Retinal pigment epithelial cell (primary cell): ENCODE results near the gene TMEM232.

Source experiments
- DNase-seq: peaks from one replicate; pipeline ENCODE4 v3.0.0-alpha.2; 2010; ENCODE audit warnings: low read depth
- H3K4me3 ChIP-seq: 2 replicates; pipeline ENCODE4 v1.5.1; 2011; ENCODE audit warnings: mild to moderate bottlenecking, low read length, control low read depth, moderate library complexity
- CTCF ChIP-seq: conservative IDR thresholded peaks from 2 replicates; pipeline ENCODE4 v1.5.1; 2011; ENCODE audit warnings: low read depth, low read length, control low read depth, inconsistent platforms

The TMEM232 gene

DNA sequence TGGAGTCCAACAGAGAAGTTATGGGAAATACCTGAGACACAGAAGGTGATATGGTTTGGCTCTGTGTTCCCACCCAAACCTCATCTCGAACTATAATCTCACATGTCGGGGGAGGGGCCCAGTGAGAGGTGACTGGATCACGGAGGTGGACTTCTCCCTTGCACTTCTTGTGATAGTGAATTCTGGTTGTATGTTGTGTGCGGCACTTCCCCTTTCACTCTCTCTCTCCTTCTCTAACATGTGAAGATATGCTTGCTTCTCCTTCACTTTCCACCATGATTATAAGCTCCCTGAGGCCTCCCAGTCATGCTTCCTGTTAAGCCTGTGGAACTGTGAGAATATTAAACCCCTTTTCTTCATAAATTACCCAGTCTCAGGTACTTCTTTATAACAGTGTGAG, 96.1 kb downstream of the TMEM232 start:
- H3K4me3 ChIP-seq: no peak overlapping the region
- TF ChIP-seq CTCF: no peak
- no peak for DNase-seq

DNA sequence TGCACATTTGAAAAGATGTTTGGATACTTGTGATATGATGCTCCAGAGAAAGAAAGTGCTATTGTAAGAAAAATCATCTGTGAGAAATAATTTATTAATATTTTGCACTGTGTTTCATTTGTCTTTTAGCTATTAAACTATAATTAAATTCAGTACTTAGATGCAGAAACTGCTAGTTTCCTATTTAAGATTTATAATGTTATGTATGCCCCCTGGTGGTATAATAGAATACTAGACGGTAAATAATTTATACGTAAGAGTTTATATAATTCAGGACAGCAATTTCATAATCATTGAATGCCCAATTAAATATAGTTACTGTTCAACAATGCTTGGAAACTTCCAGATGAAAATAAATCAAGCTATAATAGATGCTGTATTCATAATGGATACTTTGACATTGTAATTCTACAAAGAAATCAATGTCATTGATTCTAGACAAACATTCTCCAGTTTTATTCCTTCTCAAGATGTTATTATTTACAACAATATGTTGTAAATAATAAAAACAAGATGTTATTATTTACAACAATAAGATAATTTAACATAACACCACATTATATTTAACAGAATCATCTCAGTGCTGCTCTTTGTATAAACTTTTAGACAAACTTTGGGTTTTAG, 101.0 kb downstream of the TMEM232 start:
- DNase-seq: peak; percentile 4
- peak; percentile 15 for TF ChIP-seq CTCF
- H3K4me3 ChIP-seq: no peak overlapping the region

DNA sequence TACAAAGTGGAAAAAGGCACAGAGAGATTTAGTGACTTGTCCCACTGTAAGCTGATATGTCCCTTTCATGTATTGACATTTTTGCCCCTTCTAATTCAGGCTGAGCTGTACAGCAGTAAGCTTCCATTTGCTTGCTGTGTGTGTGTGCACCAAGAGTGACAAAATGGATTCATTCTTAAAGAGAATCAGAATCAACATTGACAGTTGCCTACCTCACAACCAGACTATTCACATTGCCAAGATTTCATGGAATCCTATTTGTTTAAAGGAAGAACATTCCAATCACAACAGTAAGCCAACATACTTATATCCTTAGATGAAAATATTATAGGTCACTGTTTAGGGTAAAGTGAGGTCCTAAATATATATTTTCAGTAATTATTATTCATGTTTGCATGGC, 102.6 kb downstream of the TMEM232 start:
- no peak overlapping the region for H3K4me3 ChIP-seq
- no peak for TF ChIP-seq CTCF
- peak; percentile 17 for DNase-seq

DNA sequence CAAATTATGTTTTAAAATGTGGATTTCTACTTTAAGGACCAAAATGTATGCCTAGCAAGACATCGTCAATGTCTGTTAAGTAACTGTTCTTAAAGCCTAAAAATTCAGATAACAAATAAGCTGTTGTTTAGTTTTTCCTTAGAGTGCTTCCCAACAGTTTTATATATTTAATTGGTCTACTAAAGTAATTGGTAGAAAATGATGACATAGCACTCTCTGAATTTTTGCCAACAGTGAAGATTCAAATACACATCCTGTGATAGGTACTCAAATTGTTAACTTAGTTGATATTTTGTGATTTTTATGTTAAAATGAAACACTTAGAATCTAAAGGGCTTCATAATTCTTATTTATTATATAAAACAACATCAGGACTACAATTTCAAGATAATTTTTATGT, 107.5 kb downstream of the TMEM232 start:
- TF ChIP-seq CTCF: no peak
- H3K4me3 ChIP-seq: no peak overlapping the region
- no peak for DNase-seq

GRCh38 chr5:110616009-110616408, 110.5 kb downstream of the TMEM232 start:
- H3K4me3 ChIP-seq: no peak overlapping the region
- DNase-seq: no peak
- TF ChIP-seq CTCF: no peak

DNA sequence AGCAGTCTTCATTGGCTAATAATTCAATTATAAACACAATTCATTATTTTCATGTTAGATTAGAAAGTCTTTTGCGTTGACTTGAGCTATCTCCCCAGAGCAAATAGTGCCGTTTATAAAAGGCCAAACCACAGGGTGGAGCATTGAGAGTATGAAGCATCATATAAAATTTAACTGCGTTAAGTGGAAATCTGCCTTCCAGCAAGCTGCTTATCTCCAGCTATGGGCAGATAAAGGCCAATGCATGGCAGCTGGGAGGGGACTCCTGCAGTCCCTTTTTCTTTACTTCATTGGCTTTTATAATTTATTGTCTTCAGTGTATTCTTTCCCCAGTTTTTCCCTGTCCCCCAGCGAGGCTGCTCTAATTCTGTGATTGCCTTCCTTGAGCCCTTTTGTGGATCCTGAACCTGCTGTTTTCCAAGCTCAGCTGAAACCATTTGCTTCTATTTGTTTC, 113.7 kb downstream of the TMEM232 start:
- H3K4me3 ChIP-seq: no peak overlapping the region
- TF ChIP-seq CTCF: no peak
- no peak for DNase-seq

DNA sequence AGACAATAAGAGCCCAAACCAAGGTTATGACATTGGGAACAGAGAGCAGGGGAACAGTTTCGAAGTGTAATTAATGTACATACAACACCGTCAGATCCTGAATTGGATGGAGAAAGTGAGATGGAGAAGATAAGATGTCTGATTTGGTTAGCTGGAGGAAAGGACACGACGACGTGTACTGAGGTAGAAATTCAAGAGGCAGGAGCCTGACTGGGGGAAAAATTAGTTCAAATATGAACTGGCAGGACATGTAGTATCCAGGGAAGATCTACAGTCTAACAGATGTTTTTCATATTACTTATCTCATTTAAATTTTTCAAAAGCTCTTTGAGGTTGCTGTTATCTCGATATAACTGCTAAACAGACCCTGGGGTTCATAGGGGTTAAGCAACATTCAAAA, 114.7 kb downstream of the TMEM232 start:
- TF ChIP-seq CTCF: no peak
- no peak overlapping the region for H3K4me3 ChIP-seq
- DNase-seq: no peak
